Measurements from ENCODE around the gene NDUFB2. TPM values are rescaled to one million over a fixed set of nuclear protein-coding genes. Genes with fewer than 3 reads are reported as not detected.

Gene NDUFB2
- total RNA-seq, result 100 to 1,000 TPM; 152 to 177 (median 177) TPM
- total RNA-seq (2013), result 126 TPM

DNA sequence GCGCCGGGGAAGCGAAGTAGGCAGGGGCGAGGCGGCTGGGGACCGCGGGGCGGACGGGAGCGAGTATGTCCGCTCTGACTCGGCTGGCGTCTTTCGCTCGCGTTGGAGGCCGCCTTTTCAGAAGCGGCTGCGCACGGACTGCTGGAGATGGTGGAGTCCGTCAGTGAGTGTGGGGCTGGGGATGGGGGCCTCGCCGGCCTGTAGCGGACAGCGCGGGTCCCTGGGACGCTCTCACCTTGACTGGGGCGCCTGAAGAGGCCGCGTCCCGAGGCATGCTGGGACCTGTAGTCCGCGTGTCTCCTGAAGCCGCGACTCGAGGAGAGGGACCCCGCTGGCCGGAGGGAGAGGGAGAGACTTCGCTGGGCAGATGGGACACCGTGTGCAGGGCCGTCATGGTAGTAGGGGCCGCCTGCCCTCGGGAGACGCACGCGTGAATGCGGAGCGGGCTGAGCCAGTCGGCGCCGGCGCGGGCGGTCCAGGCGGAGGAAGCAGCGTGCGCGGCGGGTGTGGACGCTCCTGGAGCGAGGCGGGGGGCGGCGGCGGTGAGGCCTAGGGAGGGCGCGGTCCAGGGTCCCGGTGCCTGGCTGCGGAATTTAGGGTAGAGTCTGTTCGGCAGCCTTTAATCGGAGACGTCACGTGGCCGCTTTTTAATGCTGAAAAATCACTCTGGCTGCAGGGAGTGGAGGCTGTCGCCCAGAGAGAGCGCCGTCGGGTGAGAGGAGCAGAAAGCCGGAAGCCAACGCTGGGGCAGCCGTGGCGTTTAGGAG, at the start of gene NDUFB2:
Gene NDUFB2 (plus strand): TSS at position 29 of the 767 bp plus-strand sequence. CDS start 37 bp downstream, at position 66.
- Histone ChIP-seq H3K36me3 (ENCODE audit: control insufficient read depth, insufficient read depth, low read length) (no peaks in the 10 kb centered on the region), H3K27me3 (ENCODE audit: control insufficient read depth, insufficient read depth, low read length) (no peaks in the 10 kb centered on the region), H3K4me1 (ENCODE audit: control insufficient read depth, insufficient read depth, low read length) (peaks cover 23% of the 10 kb centered on the region), H3K9me3 (ENCODE audit: control insufficient read depth, insufficient read depth, low read length) (no peaks in the 10 kb centered on the region), H3K27ac (ENCODE audit: low read length) (peak within 1 kb of the TSS; percentile 92), H3K4me3 (ENCODE audit: low read length) (peak within 1 kb of the TSS; percentile 99)
- no peaks in the 10 kb centered on the region for H3K9me3 Mint-ChIP-seq
- peak within 1 kb of the TSS; percentile 96 to 98 for H3K27ac Mint-ChIP-seq
- TF ChIP-seq, protein P1, sequence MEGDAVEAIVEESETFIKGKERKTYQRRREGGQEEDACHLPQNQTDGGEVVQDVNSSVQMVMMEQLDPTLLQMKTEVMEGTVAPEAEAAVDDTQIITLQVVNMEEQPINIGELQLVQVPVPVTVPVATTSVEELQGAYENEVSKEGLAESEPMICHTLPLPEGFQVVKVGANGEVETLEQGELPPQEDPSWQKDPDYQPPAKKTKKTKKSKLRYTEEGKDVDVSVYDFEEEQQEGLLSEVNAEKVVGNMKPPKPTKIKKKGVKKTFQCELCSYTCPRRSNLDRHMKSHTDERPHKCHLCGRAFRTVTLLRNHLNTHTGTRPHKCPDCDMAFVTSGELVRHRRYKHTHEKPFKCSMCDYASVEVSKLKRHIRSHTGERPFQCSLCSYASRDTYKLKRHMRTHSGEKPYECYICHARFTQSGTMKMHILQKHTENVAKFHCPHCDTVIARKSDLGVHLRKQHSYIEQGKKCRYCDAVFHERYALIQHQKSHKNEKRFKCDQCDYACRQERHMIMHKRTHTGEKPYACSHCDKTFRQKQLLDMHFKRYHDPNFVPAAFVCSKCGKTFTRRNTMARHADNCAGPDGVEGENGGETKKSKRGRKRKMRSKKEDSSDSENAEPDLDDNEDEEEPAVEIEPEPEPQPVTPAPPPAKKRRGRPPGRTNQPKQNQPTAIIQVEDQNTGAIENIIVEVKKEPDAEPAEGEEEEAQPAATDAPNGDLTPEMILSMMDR (IDR thresholded peaks at IDR 0.05), result no peak
- no peaks in the 10 kb centered on the region for H3K36me3 Mint-ChIP-seq
- DNase-seq (peak; percentile 83 to 89), ATAC-seq (peak; percentile 85 to 93 (median 87))
- H3K27me3 Mint-ChIP-seq (ENCODE audit: low read depth in 2 of 2), result no peaks in the 10 kb centered on the region
- intact Hi-C loops (cut with micrococcal nuclease), result loop anchor here (10.0 kb wide), 2 partner anchors 228 to 318 kb away; partner anchors contain the start of genes BRAF and MRPS33
- peaks cover 40% of the 10 kb centered on the region in 2 donors for H3K4me1 Mint-ChIP-seq
- peak within 1 kb of the TSS; percentile 99 for H3K4me3 Mint-ChIP-seq
- under 1% methylated on average over 82 of the region's 82 CpGs for WGBS (ENCODE audit: insufficient coverage)

DNA sequence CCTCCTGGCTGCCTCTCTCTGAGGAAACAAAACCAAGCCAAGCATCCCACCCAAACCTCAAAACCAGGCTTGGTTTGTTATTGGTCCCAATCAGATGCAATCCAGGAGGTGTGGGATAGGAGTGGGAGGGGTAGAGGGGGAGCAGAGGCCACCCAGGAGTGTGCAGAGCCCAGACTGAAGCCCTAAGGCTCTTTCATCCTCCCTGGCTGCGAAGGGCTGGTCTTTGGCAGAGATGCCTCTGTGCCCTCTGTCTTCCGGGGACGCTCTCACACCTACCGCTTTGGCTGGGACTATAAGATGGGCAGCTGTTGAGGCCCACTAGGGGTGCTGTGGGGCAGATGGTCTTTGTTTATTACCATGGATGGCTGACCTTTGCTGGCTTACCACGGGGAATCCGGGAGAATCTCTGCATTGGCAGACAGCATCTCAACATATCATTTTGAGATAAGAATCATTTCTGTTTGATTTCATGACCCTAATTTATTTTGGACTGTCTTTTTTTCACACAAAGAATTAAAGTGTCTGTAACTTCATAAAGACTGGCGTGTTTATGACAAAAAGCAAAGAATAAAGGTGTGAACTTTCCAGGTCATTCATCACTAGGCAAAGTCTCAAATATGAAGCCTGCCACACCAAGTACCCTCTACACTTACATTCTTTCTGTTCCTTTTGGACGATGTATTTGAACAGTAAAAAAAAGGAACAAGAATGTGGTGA, 49.4 kb upstream of the NDUFB2 start:
- H3K4me1 Mint-ChIP-seq, result peaks cover 9% of the 10 kb centered on the region in 2 donors
- 18% methylated on average over 8 of the region's 8 CpGs for WGBS (ENCODE audit: insufficient coverage)
- Histone ChIP-seq H3K4me3 (ENCODE audit: low read length) (no peak overlapping the region), H3K9me3 (ENCODE audit: control insufficient read depth, insufficient read depth, low read length) (no peaks in the 10 kb centered on the region), H3K36me3 (ENCODE audit: control insufficient read depth, insufficient read depth, low read length) (no peaks in the 10 kb centered on the region), H3K27me3 (ENCODE audit: control insufficient read depth, insufficient read depth, low read length) (peaks cover 4% of the 10 kb centered on the region), H3K27ac (ENCODE audit: low read length) (no peak overlapping the region), H3K4me1 (ENCODE audit: control insufficient read depth, insufficient read depth, low read length) (peaks cover 8% of the 10 kb centered on the region)
- peak; percentile 83 to 99 (median 98) for ATAC-seq
- peaks cover 8 to 24% of the 10 kb centered on the region in 2 donors for H3K27me3 Mint-ChIP-seq (ENCODE audit: low read depth in 2 of 2)
- no peaks in the 10 kb centered on the region for H3K36me3 Mint-ChIP-seq
- no peaks in the 10 kb centered on the region for H3K9me3 Mint-ChIP-seq
- DNase-seq, result peak; percentile 31 to 67
- intact Hi-C loops (cut with micrococcal nuclease), result no loop called here
- H3K4me3 Mint-ChIP-seq, result no peak overlapping the region
- TF ChIP-seq, protein P1 (IDR thresholded peaks at IDR 0.05), result peak; percentile 56
- peak overlapping the region in 1 of 2 donors; percentile 31 for H3K27ac Mint-ChIP-seq

DNA sequence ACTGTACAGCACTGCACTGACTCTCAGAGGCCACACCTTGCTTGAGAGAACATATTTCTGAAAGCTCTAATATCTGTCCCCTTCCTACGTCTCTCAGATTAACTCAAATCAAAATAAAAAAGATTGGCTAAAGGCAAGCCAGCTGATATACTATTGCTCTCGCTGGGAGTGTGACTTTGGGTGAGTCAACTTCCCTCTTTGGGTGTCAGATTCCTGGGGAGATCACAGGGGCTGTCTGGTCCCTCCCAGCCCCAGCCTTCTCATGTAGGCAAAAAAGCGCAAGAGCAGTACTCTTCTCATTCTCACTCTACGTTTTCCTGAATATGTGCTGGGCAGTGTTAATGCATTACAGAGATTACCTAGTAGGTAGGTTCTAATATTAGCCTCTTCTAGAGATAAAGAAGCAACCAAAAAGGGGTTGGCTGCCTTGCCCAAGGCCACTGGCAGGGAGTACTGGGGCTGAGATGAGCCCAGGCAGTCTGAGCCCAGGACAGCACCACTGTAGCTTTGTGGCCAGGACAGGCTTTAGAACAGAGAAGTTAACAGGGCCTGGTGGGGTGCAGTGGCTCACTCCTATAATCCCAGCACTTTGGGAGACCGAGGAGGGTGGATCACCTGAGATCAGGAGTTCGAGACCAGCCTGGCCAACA, 46.8 kb upstream of the NDUFB2 start:
- Histone ChIP-seq H3K36me3 (ENCODE audit: control insufficient read depth, insufficient read depth, low read length) (no peaks in the 10 kb centered on the region), H3K27me3 (ENCODE audit: control insufficient read depth, insufficient read depth, low read length) (no peaks in the 10 kb centered on the region), H3K9me3 (ENCODE audit: control insufficient read depth, insufficient read depth, low read length) (no peaks in the 10 kb centered on the region), H3K27ac (ENCODE audit: low read length) (no peak overlapping the region), H3K4me3 (ENCODE audit: low read length) (no peak overlapping the region), H3K4me1 (ENCODE audit: control insufficient read depth, insufficient read depth, low read length) (peaks cover 12% of the 10 kb centered on the region)
- ATAC-seq (no peak), DNase-seq (no peak)
- no peak overlapping the region for H3K27ac Mint-ChIP-seq
- 73% methylated on average over 4 of the region's 6 CpGs for WGBS (ENCODE audit: insufficient coverage)
- no peaks in the 10 kb centered on the region for H3K36me3 Mint-ChIP-seq
- TF ChIP-seq, protein P1 (IDR thresholded peaks at IDR 0.05), result no peak
- intact Hi-C loops (cut with micrococcal nuclease), result loop anchor here (10.0 kb wide), 1 partner anchor 135 kb away; no protein-coding TSS in a partner anchor
- no peak overlapping the region for H3K4me3 Mint-ChIP-seq
- H3K27me3 Mint-ChIP-seq (ENCODE audit: low read depth in 2 of 2), result peaks cover 0 to 15% of the 10 kb centered on the region in 2 donors
- no peaks in the 10 kb centered on the region for H3K9me3 Mint-ChIP-seq
- peaks cover 16 to 20% of the 10 kb centered on the region in 2 donors for H3K4me1 Mint-ChIP-seq
